PFSK-1 (cell line): Measurements from ENCODE around the gene APPL2.

ENCODE experiments used
- FOXP2 ChIP-seq: optimal IDR thresholded peaks from 2 replicates; pipeline ENCODE3; 2011; ENCODE audit warnings: borderline replicate concordance, control low read depth, inconsistent platforms; ENCODE audit not compliant: insufficient read depth; ENCODE audit errors: extremely low read length, extremely low read depth
- POLR2AphosphoS5 ChIP-seq: IDR thresholded peaks from 2 replicates; pipeline ENCODE4 v1.6.1; 2012; ENCODE audit warnings: low read depth, mild to moderate bottlenecking, control low read depth, low read length, moderate library complexity
- SIN3A ChIP-seq: IDR thresholded peaks from 2 replicates; pipeline ENCODE4 v1.6.1; 2012; ENCODE audit warnings: mild to moderate bottlenecking, low read length, moderate library complexity, borderline replicate concordance; ENCODE audit not compliant: insufficient read depth
- TAF1 ChIP-seq: IDR thresholded peaks from 2 replicates; pipeline ENCODE4 v1.6.1; 2012; ENCODE audit warnings: low read length, control low read depth, borderline replicate concordance; ENCODE audit not compliant: insufficient read depth
- TF ChIP-seq, protein P1 (sequence below), 2 experiments: IDR thresholded peaks; 2 replicates each; pipeline versions ENCODE4 v1.6.1 to v1.8.0; 2011 to 2012; ENCODE audit warnings: low read depth in 2 of 2, low read length in 2 of 2, control low read depth in 1 of 2, inconsistent platforms in 1 of 2, mild to moderate bottlenecking in 1 of 2, moderate library complexity in 1 of 2; ENCODE audit not compliant: insufficient read depth in 1 of 2

The APPL2 gene

DNA sequence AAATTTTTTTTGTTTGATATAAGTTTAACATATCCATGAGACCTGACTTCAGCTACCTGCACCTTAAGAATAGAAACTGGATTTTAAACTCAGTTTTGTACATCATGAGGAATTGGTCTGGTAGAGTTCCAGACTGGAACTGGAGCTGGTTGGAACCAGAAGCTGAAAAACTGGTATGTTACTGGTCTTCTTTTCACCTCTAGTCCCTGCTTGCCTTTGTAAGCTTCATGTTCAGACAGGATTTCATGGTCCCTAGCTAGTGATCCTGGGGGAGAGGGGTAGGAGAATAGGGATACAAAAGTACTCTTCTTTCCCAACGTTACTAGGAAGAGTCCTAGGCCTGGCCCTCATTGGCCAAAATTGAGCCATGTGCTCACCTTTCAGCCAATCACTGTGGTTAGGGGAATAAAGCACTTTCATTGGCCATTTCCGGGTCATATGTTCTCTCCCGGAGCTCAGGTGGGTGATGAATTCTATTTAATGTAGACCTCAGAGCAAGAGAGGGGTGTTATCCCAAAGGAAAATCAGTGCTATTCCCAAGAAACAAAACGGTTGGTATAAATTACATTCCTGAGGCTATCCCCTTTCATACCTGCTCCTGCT lies 36.9 kb upstream of the APPL2 start:
- no peak for TF ChIP-seq FOXP2
- no peak for TF ChIP-seq SIN3A
- TF ChIP-seq TAF1: no peak
- TF ChIP-seq POLR2AphosphoS5: no peak
- TF ChIP-seq, protein P1, sequence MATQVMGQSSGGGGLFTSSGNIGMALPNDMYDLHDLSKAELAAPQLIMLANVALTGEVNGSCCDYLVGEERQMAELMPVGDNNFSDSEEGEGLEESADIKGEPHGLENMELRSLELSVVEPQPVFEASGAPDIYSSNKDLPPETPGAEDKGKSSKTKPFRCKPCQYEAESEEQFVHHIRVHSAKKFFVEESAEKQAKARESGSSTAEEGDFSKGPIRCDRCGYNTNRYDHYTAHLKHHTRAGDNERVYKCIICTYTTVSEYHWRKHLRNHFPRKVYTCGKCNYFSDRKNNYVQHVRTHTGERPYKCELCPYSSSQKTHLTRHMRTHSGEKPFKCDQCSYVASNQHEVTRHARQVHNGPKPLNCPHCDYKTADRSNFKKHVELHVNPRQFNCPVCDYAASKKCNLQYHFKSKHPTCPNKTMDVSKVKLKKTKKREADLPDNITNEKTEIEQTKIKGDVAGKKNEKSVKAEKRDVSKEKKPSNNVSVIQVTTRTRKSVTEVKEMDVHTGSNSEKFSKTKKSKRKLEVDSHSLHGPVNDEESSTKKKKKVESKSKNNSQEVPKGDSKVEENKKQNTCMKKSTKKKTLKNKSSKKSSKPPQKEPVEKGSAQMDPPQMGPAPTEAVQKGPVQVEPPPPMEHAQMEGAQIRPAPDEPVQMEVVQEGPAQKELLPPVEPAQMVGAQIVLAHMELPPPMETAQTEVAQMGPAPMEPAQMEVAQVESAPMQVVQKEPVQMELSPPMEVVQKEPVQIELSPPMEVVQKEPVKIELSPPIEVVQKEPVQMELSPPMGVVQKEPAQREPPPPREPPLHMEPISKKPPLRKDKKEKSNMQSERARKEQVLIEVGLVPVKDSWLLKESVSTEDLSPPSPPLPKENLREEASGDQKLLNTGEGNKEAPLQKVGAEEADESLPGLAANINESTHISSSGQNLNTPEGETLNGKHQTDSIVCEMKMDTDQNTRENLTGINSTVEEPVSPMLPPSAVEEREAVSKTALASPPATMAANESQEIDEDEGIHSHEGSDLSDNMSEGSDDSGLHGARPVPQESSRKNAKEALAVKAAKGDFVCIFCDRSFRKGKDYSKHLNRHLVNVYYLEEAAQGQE (IDR thresholded peaks at IDR 0.05; ENCODE audit: insufficient read depth in 1 of 2, low read depth in 2 of 2, low read length in 2 of 2): no peak

DNA sequence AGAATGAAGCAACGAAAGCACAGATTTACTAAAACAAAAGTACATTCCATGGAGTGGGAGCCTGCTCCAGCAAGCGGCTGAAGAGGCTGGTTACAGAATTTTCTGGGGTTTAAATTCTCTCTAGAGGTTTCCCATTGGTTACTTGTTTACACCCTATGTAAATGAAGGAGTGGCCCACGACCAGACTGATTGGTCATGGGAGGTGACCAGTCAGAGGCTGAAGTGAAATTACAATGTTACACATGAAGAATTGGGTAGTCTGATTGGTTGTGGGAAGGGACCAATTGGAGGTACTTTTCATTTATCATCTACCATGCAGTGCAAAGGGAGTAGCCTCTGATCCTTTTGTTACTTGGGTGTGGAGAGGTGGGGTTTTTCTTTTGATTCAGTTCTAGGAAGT lies 36.2 kb upstream of the APPL2 start:
- TF ChIP-seq TAF1: no peak
- no peak for TF ChIP-seq POLR2AphosphoS5
- TF ChIP-seq FOXP2: no peak
- TF ChIP-seq, protein P1 (IDR thresholded peaks at IDR 0.05; ENCODE audit: insufficient read depth in 1 of 2, low read depth in 2 of 2, low read length in 2 of 2): no peak
- no peak for TF ChIP-seq SIN3A

DNA sequence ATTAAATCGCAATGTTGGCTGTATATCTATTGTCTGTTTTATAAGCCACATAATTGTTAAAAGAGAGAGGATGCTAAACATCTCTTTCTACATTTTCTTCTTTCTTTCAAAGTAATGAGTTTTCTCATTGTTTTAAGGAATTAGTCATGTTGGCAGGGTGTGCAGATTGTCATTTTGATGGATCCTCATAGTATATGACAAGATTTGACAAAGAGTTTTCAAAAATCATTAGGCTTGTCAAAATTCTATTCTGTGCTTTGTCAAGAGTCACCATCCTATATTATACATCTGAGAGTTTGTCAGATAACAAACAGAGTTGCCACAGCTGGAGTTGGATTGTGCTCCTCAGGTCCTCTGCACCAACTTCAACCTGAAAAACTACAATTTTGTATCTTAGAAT lies 35.4 kb upstream of the APPL2 start:
- TF ChIP-seq TAF1 (no peak), POLR2AphosphoS5 (no peak), SIN3A (no peak), FOXP2 (no peak)
- TF ChIP-seq, protein P1 (IDR thresholded peaks at IDR 0.05; ENCODE audit: insufficient read depth in 1 of 2, low read depth in 2 of 2, low read length in 2 of 2): no peak

DNA sequence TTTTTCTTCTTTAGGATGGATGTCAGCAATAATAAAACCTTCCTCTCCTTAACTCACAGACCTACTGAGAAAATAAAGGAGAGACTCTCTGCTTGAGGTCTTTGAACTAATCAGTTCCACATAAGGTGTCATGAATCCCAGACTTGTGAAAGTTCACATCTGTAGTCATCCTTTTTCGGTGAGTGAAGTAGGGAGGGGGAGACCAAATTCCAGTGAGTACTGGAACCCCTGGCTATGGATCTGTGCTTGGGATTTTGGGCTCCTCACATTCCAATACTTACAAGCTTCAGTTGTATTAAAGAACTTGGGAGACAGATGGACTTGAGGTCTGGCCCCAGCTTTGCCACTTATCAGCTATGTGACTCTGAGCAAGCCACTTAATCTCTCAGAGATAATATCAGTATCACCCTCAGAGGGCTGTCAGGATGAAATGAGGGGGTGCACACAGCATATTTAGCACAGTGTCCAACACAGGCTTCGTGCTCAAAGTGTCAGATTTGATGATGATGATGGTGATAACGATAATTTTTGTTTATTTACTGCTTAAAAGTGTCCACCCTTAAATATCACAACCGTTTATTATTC lies 34.8 kb upstream of the APPL2 start:
- TF ChIP-seq FOXP2 (no peak), POLR2AphosphoS5 (no peak), SIN3A (no peak), TAF1 (no peak)
- TF ChIP-seq, protein P1 (IDR thresholded peaks at IDR 0.05; ENCODE audit: insufficient read depth in 1 of 2, low read depth in 2 of 2, low read length in 2 of 2): no peak

DNA sequence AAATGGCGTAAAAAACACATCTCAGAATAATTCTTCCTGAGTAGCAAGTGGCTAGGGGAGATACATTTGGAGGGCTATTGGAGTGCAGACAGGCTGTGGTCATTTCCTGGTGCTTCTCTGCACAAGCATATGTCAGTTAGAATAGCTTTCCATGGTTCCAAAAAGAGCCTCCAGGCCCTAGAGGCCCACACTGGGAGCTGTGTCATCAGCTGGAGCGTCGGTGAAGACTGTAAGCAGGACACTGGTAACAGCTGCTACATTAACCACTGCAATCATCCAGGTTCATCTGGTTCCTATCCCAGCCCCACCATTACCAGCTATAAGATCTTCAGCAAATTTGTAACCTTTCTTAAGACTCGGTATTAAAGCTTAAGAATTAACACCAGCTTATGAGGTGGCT lies 31.7 kb upstream of the APPL2 start:
- TF ChIP-seq SIN3A (no peak), POLR2AphosphoS5 (no peak), FOXP2 (no peak), TAF1 (no peak)
- TF ChIP-seq, protein P1 (IDR thresholded peaks at IDR 0.05; ENCODE audit: insufficient read depth in 1 of 2, low read depth in 2 of 2, low read length in 2 of 2): no peak
